Measurements from ENCODE around the gene CCNE1. TPM values are rescaled to one million over a fixed set of nuclear protein-coding genes. Genes with fewer than 3 reads are reported as not detected.

CCNE1 gene
- total RNA-seq, 1 experiment from 2014 or later: 3.0 TPM

- Mint-ChIP-seq H3K4me3 (ENCODE audit: unreplicated experiment) (no peak overlapping the region), H3K27me3 (ENCODE audit: insufficient read depth, unreplicated experiment) (no peaks in the 10 kb centered on the region), H3K4me1 (ENCODE audit: insufficient read depth, unreplicated experiment) (peaks cover 6% of the 10 kb centered on the region), H3K9me3 (ENCODE audit: unreplicated experiment) (no peaks in the 10 kb centered on the region), H3K27ac (ENCODE audit: low read depth, unreplicated experiment) (no peak overlapping the region), H3K36me3 (ENCODE audit: insufficient read depth, unreplicated experiment) (no peaks in the 10 kb centered on the region)
- intact Hi-C loops (cut with micrococcal nuclease): no loop called here
- ChIA-PET POLR2A (no interaction called here), CTCF (no interaction called here)
- no TSS peak for BruUV-seq (replicated peaks)
- DNase-seq (ENCODE audit: unreplicated experiment): no peak
- no peak for TF ChIP-seq CTCF (IDR thresholded peaks at IDR 0.05; ENCODE audit: unreplicated experiment)
These were observed 7.3 kb upstream of the CCNE1 start for GRCh38 chr19:29804493-29804892.

- CTCF ChIA-PET: interaction anchor here (1.8 kb wide), 1 partner anchor 45 kb away, joined by 9 read pairs; no protein-coding TSS in a partner anchor
- peak; percentile 36 for DNase-seq (ENCODE audit: unreplicated experiment)
- no TSS peak for BruUV-seq (replicated peaks)
- POLR2A ChIA-PET: no interaction called here
- no peaks in the 10 kb centered on the region for H3K36me3 Mint-ChIP-seq (ENCODE audit: insufficient read depth, unreplicated experiment)
- intact Hi-C loops (cut with micrococcal nuclease): no loop called here
- peaks cover 1% of the 10 kb centered on the region for H3K4me1 Mint-ChIP-seq (ENCODE audit: insufficient read depth, unreplicated experiment)
- H3K4me3 Mint-ChIP-seq (ENCODE audit: unreplicated experiment): no peak overlapping the region
- H3K27ac Mint-ChIP-seq (ENCODE audit: low read depth, unreplicated experiment): no peak overlapping the region
- no peaks in the 10 kb centered on the region for H3K27me3 Mint-ChIP-seq (ENCODE audit: insufficient read depth, unreplicated experiment)
- no peaks in the 10 kb centered on the region for H3K9me3 Mint-ChIP-seq (ENCODE audit: unreplicated experiment)
- TF ChIP-seq CTCF (IDR thresholded peaks at IDR 0.05; ENCODE audit: unreplicated experiment): no peak
These were observed 6.5 kb upstream of the CCNE1 start for GRCh38 chr19:29805031-29805965.

- no peaks in the 10 kb centered on the region for H3K9me3 Mint-ChIP-seq (ENCODE audit: unreplicated experiment)
- no peak for TF ChIP-seq CTCF (IDR thresholded peaks at IDR 0.05; ENCODE audit: unreplicated experiment)
- POLR2A ChIA-PET: no interaction called here
- no peaks in the 10 kb centered on the region for H3K36me3 Mint-ChIP-seq (ENCODE audit: insufficient read depth, unreplicated experiment)
- BruUV-seq (replicated peaks): no TSS peak
- DNase-seq (ENCODE audit: unreplicated experiment): no peak
- peaks cover 6% of the 10 kb centered on the region for H3K4me1 Mint-ChIP-seq (ENCODE audit: insufficient read depth, unreplicated experiment)
- no peak overlapping the region for H3K27ac Mint-ChIP-seq (ENCODE audit: low read depth, unreplicated experiment)
- H3K27me3 Mint-ChIP-seq (ENCODE audit: insufficient read depth, unreplicated experiment): no peaks in the 10 kb centered on the region
- intact Hi-C loops (cut with micrococcal nuclease): no loop called here
- H3K4me3 Mint-ChIP-seq (ENCODE audit: unreplicated experiment): no peak overlapping the region
- CTCF ChIA-PET: interaction anchor here (0.6 to 1.8 kb wide), 4 partner anchors 34 to 410 kb away, joined by 3 to 9 read pairs (median 6); no protein-coding TSS in a partner anchor
These were observed 5.5 kb upstream of the CCNE1 start for GRCh38 chr19:29806098-29806866.

- no peak for TF ChIP-seq CTCF (IDR thresholded peaks at IDR 0.05; ENCODE audit: unreplicated experiment)
- Mint-ChIP-seq H3K27me3 (ENCODE audit: insufficient read depth, unreplicated experiment) (no peaks in the 10 kb centered on the region), H3K4me1 (ENCODE audit: insufficient read depth, unreplicated experiment) (peaks cover 6% of the 10 kb centered on the region), H3K36me3 (ENCODE audit: insufficient read depth, unreplicated experiment) (no peaks in the 10 kb centered on the region), H3K27ac (ENCODE audit: low read depth, unreplicated experiment) (no peak overlapping the region), H3K4me3 (ENCODE audit: unreplicated experiment) (no peak overlapping the region), H3K9me3 (ENCODE audit: unreplicated experiment) (no peaks in the 10 kb centered on the region)
- ChIA-PET CTCF (interaction anchor here (0.6 to 1.8 kb wide), 5 partner anchors 35 to 409 kb away, joined by 3 to 9 read pairs (median 3); no protein-coding TSS in a partner anchor), POLR2A (no interaction called here)
- no peak for DNase-seq (ENCODE audit: unreplicated experiment)
- intact Hi-C loops (cut with micrococcal nuclease): no loop called here
- no TSS peak for BruUV-seq (replicated peaks)
These were observed 4.6 kb upstream of the CCNE1 start for GRCh38 chr19:29807178-29807577.
